Measurements from ENCODE around the gene TNNI3.
"Not testable (repeated sequence)": the region's sequence is repeated elsewhere in the genome, so short reads cannot be mapped to it uniquely, and the experiment has no call there.

Gene TNNI3

DNA sequence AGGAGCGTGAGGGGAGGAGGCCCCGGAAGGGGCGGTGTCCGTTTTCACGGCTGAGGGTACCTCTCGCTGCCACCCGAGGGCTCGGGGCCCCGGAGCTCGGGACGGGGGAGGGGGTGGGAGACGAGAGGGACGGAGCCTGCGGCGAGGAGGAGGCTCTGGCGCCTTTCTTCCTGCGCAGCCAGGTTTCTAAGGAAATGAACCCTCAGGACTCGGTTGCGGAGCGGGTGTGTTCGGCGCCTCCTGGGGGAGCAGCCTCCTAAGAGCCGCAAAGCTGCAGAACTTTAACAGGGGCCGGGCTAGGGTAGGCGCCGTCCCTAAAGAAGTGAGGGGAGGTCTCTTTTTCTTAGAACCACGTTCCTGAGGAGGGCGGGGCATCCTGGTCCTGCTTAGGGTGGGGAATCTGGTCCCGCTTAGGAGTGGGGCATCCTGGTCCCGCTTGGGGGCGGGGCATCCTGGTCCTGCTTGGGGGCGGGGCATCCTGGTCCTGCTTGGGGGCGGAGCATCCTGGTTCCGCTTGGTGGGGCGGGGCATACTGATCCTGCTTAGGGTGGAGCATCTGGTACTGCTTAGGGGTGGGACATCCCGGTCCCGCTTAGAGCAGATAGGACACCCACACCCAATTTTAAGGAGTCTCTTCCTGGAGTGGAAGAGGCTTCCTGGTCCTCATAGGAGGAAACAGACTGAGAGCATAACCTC is 16.3 kb upstream of the TNNI3 start:
- Histone ChIP-seq H3K4me3 (peak overlapping the region in 6 of 7 experiments; percentile 3 to 31 (median 24)), H3K27ac (no peak overlapping the region)

- H3K27ac ChIP-seq: no peak overlapping the region
- H3K4me3 ChIP-seq: peak overlapping the region in 6 of 7 experiments; percentile 3 to 31 (median 24)
Observed at GRCh38 chr19:55173186-55173713, 15.7 kb upstream of the TNNI3 start.

DNA sequence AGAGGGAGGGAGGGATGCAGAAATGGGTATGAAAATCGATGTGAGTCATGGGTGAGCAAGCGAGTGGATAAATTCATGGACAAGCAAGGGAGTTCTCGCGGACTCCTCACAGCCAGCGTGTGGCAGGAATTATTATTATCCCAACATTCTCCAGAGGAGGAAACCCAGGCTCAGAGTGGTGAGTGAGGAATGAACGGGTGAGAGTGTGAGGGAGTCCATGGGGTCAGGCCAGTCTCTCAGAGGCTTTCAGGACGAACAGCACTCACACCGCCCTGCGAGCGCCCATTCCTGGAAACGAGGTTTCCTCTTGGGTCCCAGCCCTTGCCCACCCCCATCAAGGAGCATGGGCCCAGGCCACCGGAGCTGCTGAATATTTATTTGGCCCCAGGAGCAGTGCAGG is 15.2 kb upstream of the TNNI3 start:
- no peak overlapping the region for H3K4me3 ChIP-seq
- H3K27ac ChIP-seq: no peak overlapping the region

GRCh38 chr19:55172318-55172717 is 14.8 kb upstream of the TNNI3 start:
- not testable (repeated sequence) for H3K4me3 ChIP-seq, H3K27ac ChIP-seq

- Histone ChIP-seq H3K4me3 (no peak overlapping the region), H3K27ac (no peak overlapping the region)
Observed at GRCh38 chr19:55171440-55171839, 13.9 kb upstream of the TNNI3 start.

DNA sequence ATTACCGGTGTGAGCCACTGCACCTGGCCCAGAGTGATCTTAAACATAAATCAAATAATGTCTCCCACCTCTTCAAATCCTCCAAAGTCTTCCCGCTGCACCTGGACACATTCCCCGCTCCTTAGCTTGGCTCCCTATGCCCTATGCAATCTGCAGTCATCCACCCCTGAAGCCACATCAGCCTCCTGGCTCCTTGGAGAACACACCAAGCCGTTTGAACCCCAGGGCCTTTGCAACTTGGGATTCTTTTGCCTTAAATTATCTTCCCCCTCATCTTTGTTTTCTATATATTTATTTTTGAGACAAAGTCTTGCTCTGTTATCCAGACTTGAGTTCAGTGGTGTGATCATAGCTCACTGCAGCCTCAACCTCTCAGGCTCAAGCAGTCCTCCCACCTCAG is 11.6 kb upstream of the TNNI3 start:
- H3K4me3 ChIP-seq: no peak overlapping the region
- H3K27ac ChIP-seq: no peak overlapping the region

DNA sequence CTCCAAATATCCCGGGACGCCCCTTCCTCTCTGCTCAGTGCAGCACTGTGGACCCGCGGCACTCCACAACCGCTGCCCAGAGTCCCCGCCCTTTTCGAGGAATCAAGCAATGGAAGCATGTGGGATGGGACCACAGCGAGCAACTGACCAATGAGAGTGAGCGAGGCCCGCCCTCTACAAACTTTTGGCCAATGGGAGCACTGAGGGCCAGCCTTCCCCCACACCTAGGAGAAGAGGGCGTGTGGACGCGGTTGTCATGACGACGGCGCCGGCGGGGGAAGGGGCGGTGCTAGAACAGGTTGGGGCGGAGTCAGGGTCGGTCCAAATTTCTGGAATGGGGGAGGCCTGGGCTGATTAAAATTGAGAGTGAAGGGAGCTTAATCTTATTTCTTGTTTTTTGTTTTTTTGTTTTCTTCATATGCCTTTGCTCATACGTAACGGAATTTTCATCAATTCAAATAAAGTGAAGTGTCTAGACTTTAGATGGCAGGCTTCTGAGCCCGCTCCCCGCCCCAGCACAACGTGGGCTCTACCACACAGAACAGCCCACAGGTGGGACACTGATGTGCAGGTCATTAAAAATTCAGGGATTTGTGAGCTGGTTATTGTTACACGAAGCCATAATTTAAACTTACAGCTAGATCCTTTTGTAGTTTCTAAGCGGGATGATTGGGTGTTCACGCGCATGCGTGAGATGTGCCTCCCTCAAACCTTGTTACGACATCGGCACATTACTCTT is 9.2 kb upstream of the TNNI3 start, which contains the start of gene DNAAF3:
Gene DNAAF3, minus strand, starts transcription at position 84 of the 739 bp plus-strand sequence. CDS start 200 bp downstream, outside the sequence.
- H3K4me3 ChIP-seq: peak within 1 kb of the TSS; percentile 18 to 45 (median 40)
- H3K27ac ChIP-seq: peak within 1 kb of the TSS in 2 of 21 experiments; percentile 38 to 49

DNA sequence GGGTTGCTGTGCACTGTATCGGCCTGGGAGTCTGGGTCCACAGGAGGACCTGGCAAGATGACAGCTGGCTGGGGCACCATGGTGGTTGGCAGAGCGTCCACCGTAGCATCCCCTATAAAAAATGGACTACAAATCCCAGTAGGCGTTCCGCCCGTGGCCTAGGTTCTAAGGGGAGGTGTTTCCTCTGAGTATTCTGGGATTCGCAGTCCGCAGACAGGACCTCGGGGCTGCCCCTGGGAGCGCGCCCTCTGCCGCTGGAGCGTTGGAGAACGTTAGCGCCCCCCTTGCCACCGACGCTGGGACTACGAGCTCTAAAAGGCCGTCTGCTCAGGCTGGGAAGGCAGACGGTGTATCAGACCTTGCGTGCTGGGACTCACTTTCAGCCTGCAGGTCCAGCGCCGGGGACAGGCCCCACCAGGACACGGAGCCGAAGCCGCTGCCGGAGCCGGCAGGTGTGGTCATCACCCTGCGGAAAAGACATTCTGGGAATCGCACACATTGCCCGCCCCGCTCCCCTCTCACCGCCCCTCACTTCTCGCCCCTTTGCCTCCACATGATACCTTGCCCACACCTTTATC is 8.5 kb upstream of the TNNI3 start:
- Histone ChIP-seq H3K27ac (no peak overlapping the region), H3K4me3 (peak overlapping the region; percentile 18 to 45 (median 40))

- Histone ChIP-seq H3K4me3 (no peak overlapping the region), H3K27ac (no peak overlapping the region)
Observed at GRCh38 chr19:55161571-55162322, 4.2 kb upstream of the TNNI3 start.

- Histone ChIP-seq H3K4me3 (no peak overlapping the region), H3K27ac (no peak overlapping the region)
Observed at GRCh38 chr19:55160986-55161365, 3.4 kb upstream of the TNNI3 start.

DNA sequence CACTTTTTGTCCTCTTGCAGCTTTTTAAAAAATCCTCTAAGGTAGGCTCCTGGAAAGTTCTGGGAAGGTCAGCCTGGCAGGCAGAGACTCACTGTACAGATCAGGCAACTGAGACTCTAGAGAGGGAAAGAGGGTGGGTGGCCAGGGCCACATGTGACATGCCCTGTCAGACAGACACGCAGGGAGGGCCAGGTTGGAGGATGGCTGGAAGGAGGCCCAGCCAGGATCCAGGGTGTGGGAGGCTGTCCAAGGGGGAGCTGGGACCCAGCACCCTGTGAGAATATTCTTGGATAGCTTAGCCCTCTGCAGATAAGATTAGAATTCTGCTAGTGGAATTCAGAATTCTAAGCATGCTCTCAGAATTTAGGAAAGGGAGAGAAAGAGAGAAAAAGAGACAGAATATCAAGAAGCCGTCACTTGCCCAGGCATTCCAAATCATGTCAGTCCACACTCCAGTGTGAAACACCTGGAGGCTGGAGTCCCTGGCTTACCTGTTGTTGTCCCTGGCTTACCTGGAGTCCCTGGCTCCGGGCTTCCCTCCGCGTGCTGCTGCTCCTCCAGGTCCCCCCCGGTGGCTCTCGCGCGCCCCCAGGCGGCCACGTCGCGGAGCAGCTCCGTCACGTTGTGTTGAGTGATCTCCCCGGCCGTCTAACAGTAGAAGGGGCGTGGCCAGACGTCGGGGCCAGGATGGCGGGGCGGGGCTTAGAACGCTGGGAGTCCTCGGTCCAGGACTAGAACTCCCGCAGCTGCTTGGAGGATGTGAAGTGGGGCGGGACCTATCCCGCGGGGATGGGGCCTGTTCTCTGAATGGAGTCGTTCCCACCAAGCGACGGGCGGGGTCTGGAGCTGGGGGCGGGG is 2.8 kb upstream of the TNNI3 start:
- Histone ChIP-seq H3K4me3 (peak overlapping the region in 1 of 7 experiments; percentile 0), H3K27ac (peak overlapping the region in 2 of 21 experiments; percentile 10 to 11)

DNA sequence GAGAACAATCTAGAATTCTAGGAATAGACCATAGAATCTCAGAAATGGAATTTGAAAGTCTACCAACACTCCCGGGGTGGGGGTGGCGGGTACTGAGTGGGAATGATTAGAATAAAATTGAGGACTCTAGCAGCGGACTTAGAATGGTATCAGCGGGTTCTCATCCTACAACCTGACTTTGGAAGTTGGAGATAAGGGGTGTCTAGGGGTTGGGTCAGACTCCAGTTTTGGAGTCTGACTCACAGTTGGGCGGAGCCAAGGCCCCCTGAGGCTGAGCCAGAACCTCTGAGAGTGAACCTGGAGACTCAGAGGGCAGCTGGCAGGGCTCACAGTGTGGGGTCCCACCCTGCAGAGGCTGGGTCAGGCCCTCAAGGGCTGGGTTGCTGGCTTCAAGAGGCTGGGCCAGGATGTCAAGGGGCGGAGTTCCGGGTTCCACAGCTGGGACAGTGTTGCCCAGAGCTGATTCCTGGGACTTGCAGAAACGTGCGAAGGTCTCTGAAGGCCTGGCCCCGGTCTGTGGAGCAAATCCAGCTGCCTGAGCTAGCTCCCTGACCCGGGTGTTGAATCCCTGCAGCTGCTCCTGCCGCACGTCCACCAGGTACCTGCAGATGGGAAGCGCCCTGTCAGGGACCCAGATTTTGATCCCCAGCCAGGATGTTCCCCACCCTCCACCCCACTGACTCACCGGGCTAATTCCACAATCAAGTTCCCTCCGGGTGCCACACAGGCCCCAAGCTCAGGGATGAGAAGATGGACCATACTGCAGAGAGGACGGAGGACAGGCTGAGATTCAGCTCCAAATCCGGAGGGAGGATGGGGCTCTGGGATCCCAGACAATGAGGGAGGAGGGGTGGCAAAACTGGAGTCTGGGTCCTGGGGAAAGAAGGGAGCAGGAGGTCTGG is 1.6 kb upstream of the TNNI3 start:
- Histone ChIP-seq H3K27ac (peak overlapping the region in 2 of 21 experiments; percentile 11 to 49), H3K4me3 (peak overlapping the region in 1 of 7 experiments; percentile 7)

- Histone ChIP-seq H3K4me3 (no peak overlapping the region), H3K27ac (no peak overlapping the region)
Observed at GRCh38 chr19:55158423-55158822, 891 bp upstream of the TNNI3 start.

- peak overlapping the region in 2 of 7 experiments; percentile 13 to 23 for H3K4me3 ChIP-seq
- no peak overlapping the region for H3K27ac ChIP-seq
Observed at GRCh38 chr19:55156202-55157063, 1.1 kb downstream of the TNNI3 start.

DNA sequence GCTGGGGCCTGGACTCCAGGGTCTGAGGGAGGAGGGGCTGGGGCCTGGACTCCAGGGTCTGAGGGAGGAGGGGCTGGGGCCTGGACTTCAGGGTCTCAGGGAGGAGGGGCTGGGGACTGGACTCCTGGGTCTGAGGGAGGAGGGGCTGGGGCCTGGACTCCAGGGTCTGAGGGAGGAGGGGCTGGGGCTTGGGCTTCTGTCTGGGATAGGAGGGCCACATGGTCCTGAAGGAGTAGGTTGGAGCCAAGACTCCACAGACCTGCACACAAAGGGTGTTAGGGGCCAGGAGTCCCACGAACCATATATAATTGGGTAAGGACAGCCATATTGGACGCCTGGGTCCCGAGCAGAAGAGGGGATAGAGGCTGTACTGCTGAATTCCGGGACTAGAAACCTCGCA is 1.7 kb downstream of the TNNI3 start:
- H3K4me3 ChIP-seq: peak overlapping the region in 2 of 7 experiments; percentile 13 to 23
- H3K27ac ChIP-seq: not testable (repeated sequence)

- no peak overlapping the region for H3K4me3 ChIP-seq
- no peak overlapping the region for H3K27ac ChIP-seq
Observed at GRCh38 chr19:55153652-55154264, 3.8 kb downstream of the TNNI3 start.

Measured in skin epidermis (tissue), 12 donors.